ENCODE results near the gene DNAI7. TPM values are rescaled to one million over a fixed set of nuclear protein-coding genes. Genes with fewer than 3 reads are reported as not detected.

Gene DNAI7
- total and polyA plus RNA-seq, 3 donors from 2014 or later = 10.1 to 22.6 (median 21.0) TPM

DNA sequence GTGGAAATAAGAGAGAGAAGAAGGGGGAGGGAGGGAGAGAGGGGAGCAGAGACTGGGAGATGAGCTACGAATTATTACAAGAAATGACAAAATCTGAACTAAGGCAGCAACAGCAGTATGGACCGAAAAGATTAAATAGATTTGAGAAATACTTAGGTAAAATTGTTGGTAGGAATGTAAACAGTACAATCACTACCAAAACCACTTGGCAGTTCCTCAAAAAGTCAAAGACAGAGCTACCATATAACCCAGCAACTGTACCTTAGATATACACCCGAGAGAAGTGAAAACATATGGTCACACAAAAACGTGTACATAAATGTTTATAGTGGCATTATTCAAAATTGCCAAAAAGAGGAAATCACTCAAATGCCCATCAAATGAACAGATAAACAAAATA, 41.7 kb upstream of the DNAI7 start:
- H3K4me3 ChIP-seq = no peak overlapping the region
- H3K9me3 ChIP-seq = no peaks in the 10 kb centered on the region
- no peaks in the 10 kb centered on the region for H3K36me3 ChIP-seq (ENCODE audit: low read depth, missing control alignments)
- H3K27ac ChIP-seq = no peak overlapping the region
- WGBS, 2 donors = 88 to 91% methylated on average over 4 of the region's 4 CpGs
- DNase-seq = no peak
- no peaks in the 10 kb centered on the region for H3K27me3 ChIP-seq
- no peak for TF ChIP-seq POLR2A (IDR thresholded peaks at IDR 0.05)
- TF ChIP-seq, protein P1, sequence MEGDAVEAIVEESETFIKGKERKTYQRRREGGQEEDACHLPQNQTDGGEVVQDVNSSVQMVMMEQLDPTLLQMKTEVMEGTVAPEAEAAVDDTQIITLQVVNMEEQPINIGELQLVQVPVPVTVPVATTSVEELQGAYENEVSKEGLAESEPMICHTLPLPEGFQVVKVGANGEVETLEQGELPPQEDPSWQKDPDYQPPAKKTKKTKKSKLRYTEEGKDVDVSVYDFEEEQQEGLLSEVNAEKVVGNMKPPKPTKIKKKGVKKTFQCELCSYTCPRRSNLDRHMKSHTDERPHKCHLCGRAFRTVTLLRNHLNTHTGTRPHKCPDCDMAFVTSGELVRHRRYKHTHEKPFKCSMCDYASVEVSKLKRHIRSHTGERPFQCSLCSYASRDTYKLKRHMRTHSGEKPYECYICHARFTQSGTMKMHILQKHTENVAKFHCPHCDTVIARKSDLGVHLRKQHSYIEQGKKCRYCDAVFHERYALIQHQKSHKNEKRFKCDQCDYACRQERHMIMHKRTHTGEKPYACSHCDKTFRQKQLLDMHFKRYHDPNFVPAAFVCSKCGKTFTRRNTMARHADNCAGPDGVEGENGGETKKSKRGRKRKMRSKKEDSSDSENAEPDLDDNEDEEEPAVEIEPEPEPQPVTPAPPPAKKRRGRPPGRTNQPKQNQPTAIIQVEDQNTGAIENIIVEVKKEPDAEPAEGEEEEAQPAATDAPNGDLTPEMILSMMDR (IDR thresholded peaks at IDR 0.05) = no peak
- H3K4me1 ChIP-seq = no peaks in the 10 kb centered on the region
- intact Hi-C loops (cut with DNase I; ENCODE audit: low total_unique reads) = no loop called here

DNA sequence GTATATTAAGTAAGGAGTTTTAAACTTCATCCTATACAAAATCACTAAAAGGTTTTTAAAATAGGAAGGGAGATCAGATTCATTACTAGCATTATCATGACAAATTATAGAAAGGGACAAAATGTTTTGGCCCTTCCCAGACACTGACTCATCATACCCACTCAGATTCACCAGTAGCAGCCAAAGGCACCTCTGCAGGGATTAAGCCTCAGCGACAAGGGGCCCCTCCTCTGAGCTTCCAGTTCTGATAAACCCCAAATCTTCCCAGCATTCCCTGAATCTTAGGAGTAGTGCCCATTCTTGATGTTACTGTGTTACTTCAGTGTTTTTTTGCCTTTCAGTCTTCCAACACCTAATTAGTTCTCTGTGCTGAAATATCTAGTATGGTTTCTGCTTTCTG, 41.2 kb upstream of the DNAI7 start:
- no peak for DNase-seq
- no peaks in the 10 kb centered on the region for H3K9me3 ChIP-seq
- no peaks in the 10 kb centered on the region for H3K4me1 ChIP-seq
- no peaks in the 10 kb centered on the region for H3K36me3 ChIP-seq (ENCODE audit: low read depth, missing control alignments)
- 52 to 67% methylated on average over 1 of the region's 1 CpG for WGBS, 2 donors
- H3K4me3 ChIP-seq = no peak overlapping the region
- H3K27me3 ChIP-seq = no peaks in the 10 kb centered on the region
- intact Hi-C loops (cut with DNase I; ENCODE audit: low total_unique reads) = no loop called here
- TF ChIP-seq POLR2A (IDR thresholded peaks at IDR 0.05) = no peak
- TF ChIP-seq, protein P1 (IDR thresholded peaks at IDR 0.05) = no peak
- H3K27ac ChIP-seq = no peak overlapping the region

DNA sequence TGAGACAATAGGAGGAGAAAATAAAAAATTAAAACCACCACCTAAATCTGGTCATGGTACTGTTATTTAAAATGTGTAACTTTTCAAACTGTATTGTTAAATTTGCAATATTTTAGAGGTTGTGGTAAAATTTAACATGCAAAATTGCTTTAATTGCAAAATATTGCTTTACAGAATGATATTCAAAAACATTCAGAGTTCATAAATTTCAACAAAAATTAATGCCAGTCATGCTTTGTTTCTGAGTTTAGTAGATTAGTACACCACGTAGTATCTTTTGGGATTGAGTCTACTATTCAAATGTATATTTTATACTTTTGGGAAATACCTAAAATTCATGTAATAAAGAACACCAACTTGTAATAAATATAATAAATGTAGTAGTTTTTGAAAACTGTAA, 18.4 kb upstream of the DNAI7 start:
- H3K27ac ChIP-seq = no peak overlapping the region
- no peak overlapping the region for H3K4me3 ChIP-seq
- intact Hi-C loops (cut with DNase I; ENCODE audit: low total_unique reads) = no loop called here
- H3K27me3 ChIP-seq = no peaks in the 10 kb centered on the region
- no peaks in the 10 kb centered on the region for H3K4me1 ChIP-seq
- DNase-seq = no peak
- TF ChIP-seq POLR2A (IDR thresholded peaks at IDR 0.05) = no peak
- no peaks in the 10 kb centered on the region for H3K9me3 ChIP-seq
- 83 to 88% methylated on average over 1 of the region's 1 CpG for WGBS, 2 donors
- H3K36me3 ChIP-seq (ENCODE audit: low read depth, missing control alignments) = no peaks in the 10 kb centered on the region

DNA sequence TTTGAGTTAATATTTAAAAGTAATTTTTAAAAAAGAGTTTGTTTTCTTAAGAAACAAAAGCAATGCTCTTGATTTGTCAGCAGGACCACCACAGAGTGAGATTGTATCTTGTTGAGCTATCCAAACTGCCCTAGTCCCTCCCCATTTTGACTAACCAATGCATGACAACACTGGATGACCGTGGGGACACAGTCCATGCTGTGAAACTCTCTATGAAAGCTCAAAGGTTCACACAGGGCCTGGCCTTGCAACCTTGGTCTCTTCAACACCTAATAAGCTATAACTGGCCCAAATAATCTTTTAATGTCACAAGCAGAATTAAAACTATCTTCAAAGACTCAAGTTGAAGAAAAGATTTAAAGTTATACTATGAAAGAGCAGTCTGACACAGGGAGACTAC, 13.6 kb upstream of the DNAI7 start:
- Histone ChIP-seq H3K4me1 (no peaks in the 10 kb centered on the region), H3K9me3 (no peaks in the 10 kb centered on the region), H3K36me3 (ENCODE audit: low read depth, missing control alignments) (no peaks in the 10 kb centered on the region), H3K4me3 (no peak overlapping the region), H3K27me3 (no peaks in the 10 kb centered on the region), H3K27ac (no peak overlapping the region)
- 86 to 87% methylated on average over 1 of the region's 1 CpG for WGBS, 2 donors
- intact Hi-C loops (cut with DNase I; ENCODE audit: low total_unique reads) = no loop called here
- TF ChIP-seq, protein P1 (IDR thresholded peaks at IDR 0.05) = no peak
- TF ChIP-seq POLR2A (IDR thresholded peaks at IDR 0.05) = no peak
- no peak for DNase-seq

DNA sequence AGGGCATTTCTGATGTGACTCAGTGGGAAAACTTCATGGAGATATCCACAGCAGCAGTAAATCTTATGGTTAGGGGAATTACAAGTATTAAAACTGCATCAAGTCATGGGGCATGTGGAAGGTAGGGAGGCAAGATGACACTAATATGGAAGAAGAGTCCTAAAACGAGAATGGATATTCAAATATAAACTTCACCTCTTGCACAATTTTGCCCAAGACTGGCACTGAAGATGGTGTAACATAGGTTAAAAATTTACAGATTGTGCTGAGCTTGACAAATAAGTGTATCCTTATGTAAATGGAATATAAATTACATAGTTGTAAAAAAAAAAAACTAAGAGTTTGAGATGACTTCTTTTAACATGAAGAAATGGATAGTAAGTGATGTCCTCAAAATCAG, 12.9 kb upstream of the DNAI7 start:
- H3K4me3 ChIP-seq = no peak overlapping the region
- DNase-seq = no peak
- TF ChIP-seq POLR2A (IDR thresholded peaks at IDR 0.05) = no peak
- TF ChIP-seq, protein P1 (IDR thresholded peaks at IDR 0.05) = no peak
- no peaks in the 10 kb centered on the region for H3K27me3 ChIP-seq
- no peaks in the 10 kb centered on the region for H3K36me3 ChIP-seq (ENCODE audit: low read depth, missing control alignments)
- H3K9me3 ChIP-seq = no peaks in the 10 kb centered on the region
- intact Hi-C loops (cut with DNase I; ENCODE audit: low total_unique reads) = no loop called here
- H3K27ac ChIP-seq = no peak overlapping the region
- no peaks in the 10 kb centered on the region for H3K4me1 ChIP-seq
- WGBS, 2 donors = 84 to 93% methylated on average over 1 of the region's 1 CpG

Data from testis (tissue), 3 donors.